H1 (cell line): ENCODE data around the gene MCUB. TPM values are rescaled to one million over a fixed set of nuclear protein-coding genes. Genes with fewer than 3 reads are reported as not detected.

Experiments
- CTCF ChIA-PET: fragments of 300-600 bp; sonication (Branson Sonifier 250); formaldehyde crosslinking; loops from one replicate; lab custom pipeline; 2021; ENCODE audit not compliant: partially characterized antibody; lab: Charles Lee
- POLR2A ChIA-PET: fragments of 300-600 bp; sonication (Branson Sonifier 250); formaldehyde crosslinking; loops from one replicate; lab custom pipeline; 2021; ENCODE audit warnings: inconsistent platforms; ENCODE audit not compliant: partially characterized antibody; lab: Charles Lee
- DNase-seq, 2 experiments: peaks; one replicate each; pipeline versions ENCODE4 v3.0.0 to v3.0.0-alpha.2; 2010 to 2022; ENCODE audit warnings: low spot score in 2 of 2, low read depth in 1 of 2, mixed read lengths in 1 of 2
- FAIRE-seq: peaks from 2 replicates; lab custom pipeline; 2011; peaks lifted over from hg19 to GRCh38; lab: Jason Lieb, UNC
- H2AFZ ChIP-seq: 2 replicates; pipeline ENCODE4 v1.8.1; 2012; ENCODE audit warnings: low read length, inconsistent platforms
- H2AK5ac ChIP-seq: 2 replicates; pipeline ENCODE4 v1.6.1; 2013; ENCODE audit warnings: low read depth, low read length
- H2BK120ac ChIP-seq: replicated peaks from 2 replicates; pipeline ENCODE3; 2013; ENCODE audit warnings: low read depth, low read length, inconsistent platforms
- H2BK12ac ChIP-seq: 2 replicates; pipeline ENCODE4 v1.6.1; 2013; ENCODE audit warnings: low read depth, low read length
- H2BK15ac ChIP-seq: 2 replicates; pipeline ENCODE4 v1.6.1; 2013; ENCODE audit warnings: low read length
- H2BK20ac ChIP-seq: 2 replicates; pipeline ENCODE4 v1.6.1; 2013; ENCODE audit warnings: low read length
- H2BK5ac ChIP-seq: 2 replicates; pipeline ENCODE4 v1.6.1; 2013; ENCODE audit warnings: low read depth, low read length
- H3K14ac ChIP-seq: 2 replicates; pipeline ENCODE4 v1.6.1; 2013; ENCODE audit warnings: inconsistent platforms; ENCODE audit not compliant: insufficient read length
- H3K18ac ChIP-seq: 2 replicates; pipeline ENCODE4 v1.6.1; 2013; ENCODE audit warnings: low read length; ENCODE audit errors: extremely low read depth
- H3K23ac ChIP-seq: 2 replicates; pipeline ENCODE4 v1.6.1; 2013; ENCODE audit warnings: inconsistent platforms; ENCODE audit not compliant: insufficient read length
- H3K23me2 ChIP-seq: 2 replicates; pipeline ENCODE4 v1.6.1; 2013; ENCODE audit warnings: low read depth, low read length
- H3K27ac ChIP-seq: 2 replicates; pipeline ENCODE4 v1.6.1; 2011; ENCODE audit warnings: low read depth, low read length, inconsistent platforms
- H3K27me3 ChIP-seq, 4 experiments: replicated peaks in 1 of 4; 1 replicate in 1 of 4; 2 replicates in 3 of 4; pipeline versions ENCODE4 v1.6.1 to v1.8.1; 2011 to 2013; ENCODE audit warnings: low read length in 3 of 4, mild to moderate bottlenecking in 3 of 4, inconsistent platforms in 2 of 4, mixed read lengths in 2 of 4, moderate library complexity in 1 of 4; ENCODE audit not compliant: control insufficient read depth in 3 of 4, insufficient read depth in 3 of 4; ENCODE audit errors: extremely low read depth in 1 of 4
- H3K36me3 ChIP-seq, 4 experiments: 2 replicates each; pipeline versions ENCODE4 v1.6.1 to v1.8.1; 2011 to 2013; ENCODE audit warnings: mild to moderate bottlenecking in 4 of 4, low read length in 3 of 4, moderate library complexity in 2 of 4, control low read depth in 1 of 4, inconsistent platforms in 1 of 4; ENCODE audit not compliant: insufficient read depth in 4 of 4, control insufficient read depth in 2 of 4
- H3K4ac ChIP-seq: replicated peaks from 2 replicates; pipeline ENCODE3; 2013; ENCODE audit warnings: low read length, low read depth, mixed read lengths, inconsistent platforms; ENCODE audit not compliant: insufficient read length
- H3K4me1 ChIP-seq, 4 experiments: replicated peaks in 1 of 4; 1 replicate in 1 of 4; 2 replicates in 3 of 4; pipeline versions ENCODE4 v1.6.1 to v1.8.1; 2011 to 2013; ENCODE audit warnings: low read length in 3 of 4, inconsistent platforms in 2 of 4, mixed read lengths in 1 of 4; ENCODE audit not compliant: insufficient read depth in 4 of 4, control insufficient read depth in 3 of 4
- H3K4me2 ChIP-seq, 2 experiments: 2 replicates each; pipeline versions ENCODE4 v1.6.1 to v1.8.1; 2011 to 2013; ENCODE audit warnings: low read depth in 2 of 2, low read length in 2 of 2, control low read depth in 1 of 2, inconsistent platforms in 1 of 2, mild to moderate bottlenecking in 1 of 2; ENCODE audit not compliant: insufficient read depth in 1 of 2
- H3K4me3 ChIP-seq, 4 experiments: fragments of 200-600, 300-600 bp in 1 of 4; sonication (generic), shearing (Covaris generic), sonication (Bioruptor Twin) in 1 of 4; 2 replicates each; pipeline versions ENCODE4 v1.5.1 to v1.8.1; 2011 to 2016; ENCODE audit warnings: low read length in 4 of 4, low read depth in 3 of 4, control low read depth in 2 of 4, inconsistent platforms in 2 of 4, mild to moderate bottlenecking in 2 of 4, mixed read lengths in 1 of 4, moderate library complexity in 1 of 4; ENCODE audit not compliant: insufficient read depth in 2 of 4; ENCODE audit errors: extremely low read depth in 1 of 4
- H3K56ac ChIP-seq: replicated peaks from 2 replicates; pipeline ENCODE3; 2013; ENCODE audit warnings: low read depth, mild to moderate bottlenecking, mixed read lengths, low read length, inconsistent platforms; ENCODE audit not compliant: insufficient read length
- H3K79me1 ChIP-seq: 2 replicates; pipeline ENCODE4 v1.6.1; 2013; ENCODE audit warnings: low read depth, low read length, control low read depth
- H3K79me2 ChIP-seq, 2 experiments: 2 replicates each; pipeline versions ENCODE4 v1.6.1 to v1.8.1; 2012 to 2013; ENCODE audit warnings: low read length in 2 of 2, mild to moderate bottlenecking in 2 of 2, inconsistent platforms in 1 of 2; ENCODE audit not compliant: insufficient read depth in 2 of 2, control insufficient read depth in 1 of 2
- H3K9ac ChIP-seq, 4 experiments: replicated peaks in 1 of 4; 1 replicate in 1 of 4; 2 replicates in 3 of 4; pipeline versions ENCODE4 v1.6.1 to v1.8.1; 2011 to 2013; ENCODE audit warnings: low read depth in 3 of 4, low read length in 3 of 4, control low read depth in 2 of 4, mild to moderate bottlenecking in 2 of 4, moderate library complexity in 2 of 4, inconsistent platforms in 1 of 4; ENCODE audit errors: extremely low read depth in 1 of 4
- H3K9me3 ChIP-seq, 2 experiments: 2 replicates each; pipeline versions ENCODE4 v1.6.1 to v1.8.1; 2012 to 2013; ENCODE audit warnings: mild to moderate bottlenecking in 2 of 2, moderate library complexity in 2 of 2, control low read depth in 1 of 2, inconsistent platforms in 1 of 2, low read depth in 1 of 2, low read length in 1 of 2, mixed read lengths in 1 of 2; ENCODE audit not compliant: insufficient read depth in 2 of 2
- H4K20me1 ChIP-seq, 2 experiments: replicated peaks in 1 of 2; 2 replicates each; pipeline versions ENCODE3 to v1.8.1; 2011 to 2013; ENCODE audit warnings: inconsistent platforms in 2 of 2, low read length in 2 of 2, mild to moderate bottlenecking in 1 of 2; ENCODE audit not compliant: insufficient read depth in 2 of 2, control insufficient read depth in 1 of 2
- H4K5ac ChIP-seq: 2 replicates; pipeline ENCODE4 v1.6.1; 2013; ENCODE audit warnings: low read length, low read depth, mixed read lengths, inconsistent platforms; ENCODE audit not compliant: insufficient read length
- H4K8ac ChIP-seq: 2 replicates; pipeline ENCODE4 v1.8.0; 2013; ENCODE audit warnings: mild to moderate bottlenecking, moderate library complexity, low read length, inconsistent platforms; ENCODE audit not compliant: insufficient read depth; ENCODE audit errors: extremely low read depth
- H4K91ac ChIP-seq: replicated peaks from 2 replicates; pipeline ENCODE3; 2013; ENCODE audit warnings: low read length, mixed read lengths, inconsistent platforms; ENCODE audit not compliant: insufficient read length
- E2F6 ChIP-seq: IDR thresholded peaks from 2 replicates; pipeline ENCODE4 v1.6.1; 2012; ENCODE audit warnings: inconsistent platforms
- RAD21 ChIP-seq, 2 experiments: IDR thresholded peaks in 1 of 2; conservative IDR thresholded peaks in 1 of 2; 2 replicates each; pipeline ENCODE4 v1.6.1; 2011; ENCODE audit warnings: low read depth in 2 of 2, low read length in 2 of 2, improper control_type of control experiment in 1 of 2, inconsistent platforms in 1 of 2, mild to moderate bottlenecking in 1 of 2, moderate library complexity in 1 of 2
- RBBP5 ChIP-seq: IDR thresholded peaks from 2 replicates; pipeline ENCODE4 v1.7.1; 2012; ENCODE audit warnings: low read depth, mild to moderate bottlenecking, inconsistent platforms, low read length, moderate library complexity, borderline replicate concordance
- SAP30 ChIP-seq: fragments of 300-600 bp; sonication (generic); IDR thresholded peaks from 2 replicates; pipeline ENCODE4 v1.7.1; 2012; ENCODE audit warnings: low read length, moderate library complexity, mild to moderate bottlenecking, inconsistent platforms; ENCODE audit not compliant: insufficient read depth, insufficient replicate concordance
- SIX5 ChIP-seq: IDR thresholded peaks from 2 replicates; pipeline ENCODE4 v1.6.1; 2011; ENCODE audit warnings: mild to moderate bottlenecking, low read depth, low read length
- SP1 ChIP-seq: IDR thresholded peaks from 2 replicates; pipeline ENCODE4 v1.6.1; 2011; ENCODE audit warnings: low read depth, low read length
- polyA plus RNA-seq, 7 experiments: library from polyadenylated mRNA; depleted of rRNA in 3 of 7; stranded (reverse) in 5 of 7; unstranded in 2 of 7; fragments of >200 nt in 5 of 7; fragments of 200-250 nt in 2 of 7; gene quantifications; 1 replicate in 5 of 7; 2 replicates in 1 of 7; 4 replicates in 1 of 7; pipeline versions ENCODE4 v1.2.1 to v1.2.3, GENCODE V29; 2011 to 2013; ENCODE audit warnings: missing spikeins in 2 of 7, mixed read lengths in 2 of 7
- total RNA-seq: library from RNA; stranded (reverse); fragmentation: NEBNext Ultra II Directional; extraction: Animal tissue kit (Norgen Biotek cat#: 25700); gene quantifications from 2 replicates; pipeline ENCODE4 v1.2.1, GENCODE V29; 2021

MCUB gene
- total and polyA plus RNA-seq, 2 of the 8 experiments (the other 6 are each of a cell fraction or from before 2014, with no cell fraction given) = 15.2 to 19.4 TPM

- no peak overlapping the region for H3K9ac ChIP-seq
- DNase-seq = no peak
- no peaks in the 10 kb centered on the region for H3K23me2 ChIP-seq
- no peak overlapping the region for H2BK15ac ChIP-seq
- H2BK12ac ChIP-seq = no peak overlapping the region
- no peak for TF ChIP-seq SIX5
- no peak for TF ChIP-seq SP1
- no peak for TF ChIP-seq RBBP5
- no peak for TF ChIP-seq SAP30
- no peak for TF ChIP-seq RAD21 (IDR thresholded peaks at IDR 0.05 in 1 of 2, conservative IDR thresholded peaks at IDR 0.05 in 1 of 2; ENCODE audit: low read depth in 2 of 2, low read length in 2 of 2)
- no peak for TF ChIP-seq E2F6
- TF ChIP-seq, all 59 proteins: peak for 0
- no peaks in the 10 kb centered on the region for H3K79me1 ChIP-seq
- peaks cover 0 to 2% (median 0%) of the 10 kb centered on the region in 4 experiments; a peak in 2 of 8 replicates for H3K36me3 ChIP-seq
- no peak overlapping the region for H2BK120ac ChIP-seq
- no peaks in the 10 kb centered on the region for H4K20me1 ChIP-seq
- no peak overlapping the region for H3K56ac ChIP-seq
- H3K4me2 ChIP-seq = no peak overlapping the region
- ChIA-PET CTCF (interaction anchor here (1.6 kb wide), 1 partner anchor 252 kb away, joined by 4 read pairs; no protein-coding TSS in a partner anchor), POLR2A (interaction anchor here (1.0 kb wide), 1 partner anchor 17 kb away, joined by 6 read pairs; no protein-coding TSS in a partner anchor)
- no peak overlapping the region for H4K5ac ChIP-seq
- no peak overlapping the region for H3K18ac ChIP-seq
- no peak overlapping the region for H3K4ac ChIP-seq
- H2AK5ac ChIP-seq = no peak overlapping the region
- no peaks in the 10 kb centered on the region for H3K9me3 ChIP-seq
- no peak overlapping the region for H3K4me3 ChIP-seq
- FAIRE-seq = no peak
- H2BK20ac ChIP-seq = no peak overlapping the region
- no peak overlapping the region for H2AFZ ChIP-seq
- no peaks in the 10 kb centered on the region for H3K79me2 ChIP-seq
- H3K14ac ChIP-seq = no peak overlapping the region
- peaks cover 0 to 7% (median 3%) of the 10 kb centered on the region in 4 experiments; a peak in 3 of 7 replicates for H3K4me1 ChIP-seq
- H3K27me3 ChIP-seq = no peaks in the 10 kb centered on the region
- H3K27ac ChIP-seq = no peak overlapping the region
- H2BK5ac ChIP-seq = no peak overlapping the region
- H3K23ac ChIP-seq = no peak overlapping the region
- no peak overlapping the region for H4K8ac ChIP-seq
- no peak overlapping the region for H4K91ac ChIP-seq
These were observed 124.7 kb downstream of the MCUB start for GRCh38 chr4:109684727-109685126.
